Body of pancreas (tissue), 4 donors: ENCODE results near the gene ADAMTS16. TPM values are rescaled to one million over a fixed set of nuclear protein-coding genes. Genes with fewer than 3 reads are reported as not detected.

Experiments used
- ATAC-seq: fragments of 150-250 bp; one replicate; pipeline ENCODE4 v1.9.1; 2016
- DNase-seq, 4 donors: peaks; one replicate each; pipeline ENCODE4 v3.0.0-alpha.2; 2019
- H3K27ac ChIP-seq, 4 donors: fragments of 200-600 bp; sonication (generic); 1 replicate in 3 of 4; 2 replicates in 1 of 4; pipeline versions ENCODE4 v1.5.1 to v1.6.1; 2016 to 2019; ENCODE audit warnings: mild to moderate bottlenecking in 1 of 4, mixed read lengths in 1 of 4, moderate library complexity in 1 of 4
- H3K27me3 ChIP-seq, 2 donors: fragments of 200-600 bp; sonication (generic); one replicate each; pipeline ENCODE4 v1.6.0; 2016; ENCODE audit warnings: mild to moderate bottlenecking in 1 of 2
- H3K36me3 ChIP-seq, 2 donors: fragments of 200-600 bp; sonication (generic); replicated peaks in 1 of 2; 2 replicates each; pipeline ENCODE4 v1.5.1; 2016; ENCODE audit warnings: low read depth in 2 of 2; ENCODE audit not compliant: insufficient read depth in 1 of 2
- H3K4me1 ChIP-seq: fragments of 200-600 bp; sonication (generic); one replicate; pipeline ENCODE4 v1.6.0; 2016
- H3K4me3 ChIP-seq, 2 donors: fragments of 200-600 bp; sonication (generic); 1 replicate in 1 of 2; 2 replicates in 1 of 2; pipeline ENCODE4 v1.5.1; 2016 to 2019
- H3K9me3 ChIP-seq, 3 donors: fragments of 200-600 bp; sonication (generic); 1 replicate in 2 of 3; 2 replicates in 1 of 3; pipeline ENCODE4 v1.5.1; 2016
- POLR2A ChIP-seq, 3 donors: fragments of 450-650 bp; IDR thresholded peaks; one replicate each; pipeline ENCODE4 v1.6.1; 2016; ENCODE audit warnings: antibody characterized with exemption in 3 of 3, mild to moderate bottlenecking in 2 of 3
- WGBS, 2 donors: methylation state at CpG; one replicate each; pipeline ENCODE4 v1.1.5; 2017; 5-methylcytosine and 5-hydroxymethylcytosine counted together
- intact Hi-C: fragments of 100-400 bp; cut with DNase I; formaldehyde crosslinking; loops from one replicate; pipeline ENCODE4 v1.15.1; 2023
- total RNA-seq, 2 donors: library from RNA; depleted of rRNA; stranded (reverse); fragments of >200 nt; gene quantifications; one replicate each; pipeline ENCODE4 v1.1.0, GENCODE V29; 2016
- TF ChIP-seq, protein P1 (sequence below), 7 experiments: fragments of 450-650 bp in 4 of 7; fragments of 200-600 bp in 3 of 7; sonication (generic) in 3 of 7; IDR thresholded peaks; one replicate each; pipeline ENCODE4 v1.5.1; 2016 to 2019; ENCODE audit warnings: antibody characterized with exemption in 7 of 7

Gene ADAMTS16
- total RNA-seq, 2 donors from 2014 or later: 1.8 to 5.6 TPM

DNA sequence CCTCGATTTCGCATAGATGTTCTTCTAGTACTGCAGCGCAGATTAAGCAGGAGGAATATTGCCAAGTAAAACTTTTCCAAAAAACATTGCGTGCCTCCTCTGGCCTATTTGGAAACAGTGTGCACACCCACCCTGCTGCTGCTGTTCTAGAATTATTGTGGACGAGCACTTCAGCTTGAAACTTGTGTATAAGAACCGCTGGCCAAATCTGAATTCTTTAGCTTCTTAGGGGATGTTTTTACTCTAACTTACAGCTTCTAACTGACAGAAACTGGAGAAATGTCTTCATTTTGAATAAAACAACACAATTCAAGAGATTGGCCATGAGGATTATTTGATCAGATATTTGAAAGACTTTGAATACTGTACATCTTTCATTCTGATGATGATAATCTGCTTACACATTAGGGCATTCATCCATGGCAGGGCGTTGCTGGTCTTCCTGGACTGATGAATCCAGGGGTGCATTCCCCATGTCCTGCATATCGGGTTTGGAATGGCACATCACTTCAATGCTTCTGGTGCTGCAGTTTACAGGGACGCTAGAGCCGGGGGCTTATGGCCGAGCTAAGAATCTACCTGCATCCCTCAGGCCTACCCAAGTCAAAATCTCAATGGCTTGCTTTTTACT is 6.5 kb downstream of the ADAMTS16 start:
- no peak overlapping the region for H3K27ac ChIP-seq
- TF ChIP-seq, protein P1, sequence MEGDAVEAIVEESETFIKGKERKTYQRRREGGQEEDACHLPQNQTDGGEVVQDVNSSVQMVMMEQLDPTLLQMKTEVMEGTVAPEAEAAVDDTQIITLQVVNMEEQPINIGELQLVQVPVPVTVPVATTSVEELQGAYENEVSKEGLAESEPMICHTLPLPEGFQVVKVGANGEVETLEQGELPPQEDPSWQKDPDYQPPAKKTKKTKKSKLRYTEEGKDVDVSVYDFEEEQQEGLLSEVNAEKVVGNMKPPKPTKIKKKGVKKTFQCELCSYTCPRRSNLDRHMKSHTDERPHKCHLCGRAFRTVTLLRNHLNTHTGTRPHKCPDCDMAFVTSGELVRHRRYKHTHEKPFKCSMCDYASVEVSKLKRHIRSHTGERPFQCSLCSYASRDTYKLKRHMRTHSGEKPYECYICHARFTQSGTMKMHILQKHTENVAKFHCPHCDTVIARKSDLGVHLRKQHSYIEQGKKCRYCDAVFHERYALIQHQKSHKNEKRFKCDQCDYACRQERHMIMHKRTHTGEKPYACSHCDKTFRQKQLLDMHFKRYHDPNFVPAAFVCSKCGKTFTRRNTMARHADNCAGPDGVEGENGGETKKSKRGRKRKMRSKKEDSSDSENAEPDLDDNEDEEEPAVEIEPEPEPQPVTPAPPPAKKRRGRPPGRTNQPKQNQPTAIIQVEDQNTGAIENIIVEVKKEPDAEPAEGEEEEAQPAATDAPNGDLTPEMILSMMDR (IDR thresholded peaks at IDR 0.05): no peak
- TF ChIP-seq POLR2A (IDR thresholded peaks at IDR 0.05): no peak
- DNase-seq: no peak
- WGBS, 2 donors: 59 to 63% methylated on average over 11 of the region's 11 CpGs
- H3K4me3 ChIP-seq: no peak overlapping the region
- ATAC-seq: no peak
- H3K4me1 ChIP-seq: peaks cover under 1% of the 10 kb centered on the region
- no peaks in the 10 kb centered on the region for H3K27me3 ChIP-seq
- no peaks in the 10 kb centered on the region for H3K9me3 ChIP-seq
- intact Hi-C loops: no loop called here
- H3K36me3 ChIP-seq: no peaks in the 10 kb centered on the region

DNA sequence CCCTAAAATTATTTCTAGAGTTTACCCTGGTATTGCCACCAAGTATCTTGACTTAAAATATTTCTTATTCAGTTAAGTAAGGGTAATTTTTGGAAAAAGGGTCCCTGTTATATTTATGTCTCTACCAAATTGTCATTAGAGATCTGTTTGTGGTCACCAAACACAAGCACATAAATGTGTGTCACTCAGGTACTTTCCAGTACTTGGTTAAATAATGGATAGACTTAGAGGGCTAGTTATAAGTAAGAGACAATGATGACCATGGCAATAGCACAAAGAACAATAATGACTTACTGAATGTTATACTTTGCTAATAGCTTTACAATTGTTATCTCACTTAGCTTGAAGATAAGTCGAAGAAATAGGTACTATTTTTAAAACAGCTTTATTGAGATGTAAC is 9.0 kb downstream of the ADAMTS16 start:
- intact Hi-C loops: no loop called here
- DNase-seq: no peak
- WGBS, 2 donors: 38 to 41% methylated on average over 1 of the region's 1 CpG
- ATAC-seq: no peak
- Histone ChIP-seq H3K27ac (no peak overlapping the region), H3K27me3 (no peaks in the 10 kb centered on the region), H3K4me3 (no peak overlapping the region), H3K36me3 (no peaks in the 10 kb centered on the region), H3K9me3 (no peaks in the 10 kb centered on the region), H3K4me1 (no peaks in the 10 kb centered on the region)
- TF ChIP-seq, protein P1 (IDR thresholded peaks at IDR 0.05): no peak
- TF ChIP-seq POLR2A (IDR thresholded peaks at IDR 0.05): no peak

DNA sequence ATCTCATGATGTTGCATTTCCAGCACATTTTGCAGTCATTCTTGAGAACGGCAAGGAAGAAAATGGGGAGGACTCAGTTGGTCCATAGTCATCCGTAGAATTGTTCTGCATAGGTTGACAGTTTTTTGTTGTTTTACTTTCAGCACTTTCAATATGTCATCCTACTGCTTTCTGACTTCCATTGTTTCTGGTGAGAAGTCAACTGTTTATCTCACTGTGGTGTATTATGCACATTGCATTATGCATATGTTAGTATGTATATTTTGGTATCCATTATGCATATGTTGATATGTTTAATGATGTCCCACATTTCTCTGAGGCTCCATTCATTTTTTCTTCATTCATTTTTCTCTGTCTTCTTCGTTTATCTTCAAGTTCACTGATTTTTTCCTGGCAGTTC is 10.5 kb downstream of the ADAMTS16 start:
- no peak overlapping the region for H3K27ac ChIP-seq
- intact Hi-C loops: no loop called here
- WGBS, 2 donors: 72 to 75% methylated on average over 3 of the region's 3 CpGs
- DNase-seq (no peak), ATAC-seq (no peak)
- H3K27me3 ChIP-seq: no peaks in the 10 kb centered on the region
- H3K4me3 ChIP-seq: no peak overlapping the region
- no peaks in the 10 kb centered on the region for H3K9me3 ChIP-seq
- no peak for TF ChIP-seq POLR2A (IDR thresholded peaks at IDR 0.05)
- TF ChIP-seq, protein P1 (IDR thresholded peaks at IDR 0.05): no peak
- H3K4me1 ChIP-seq: no peaks in the 10 kb centered on the region
- H3K36me3 ChIP-seq: no peaks in the 10 kb centered on the region

DNA sequence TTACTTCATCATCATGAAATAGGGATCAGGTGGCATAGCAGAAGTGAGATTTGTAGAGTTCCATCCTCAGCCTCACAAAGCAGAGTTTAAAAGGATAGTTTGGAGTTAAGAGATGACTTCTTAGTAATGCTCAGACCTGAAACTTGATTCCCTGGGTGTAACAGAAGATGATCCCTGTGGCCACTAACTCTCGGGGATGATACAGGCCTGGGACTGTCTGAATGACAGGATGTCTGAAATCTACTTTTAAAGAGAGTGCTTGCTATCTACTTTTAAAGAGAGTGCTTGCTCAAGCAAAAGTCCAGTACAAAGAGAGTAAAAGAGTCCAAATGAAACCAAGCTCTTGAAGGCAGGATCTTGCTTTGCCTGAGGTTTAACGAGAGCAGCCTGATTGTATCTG is 14.6 kb downstream of the ADAMTS16 start:
- no peaks in the 10 kb centered on the region for H3K9me3 ChIP-seq
- no peak overlapping the region for H3K27ac ChIP-seq
- H3K27me3 ChIP-seq: no peaks in the 10 kb centered on the region
- intact Hi-C loops: no loop called here
- WGBS, 2 donors: 62 to 65% methylated on average over 2 of the region's 2 CpGs
- DNase-seq (no peak), ATAC-seq (no peak)
- TF ChIP-seq, protein P1 (IDR thresholded peaks at IDR 0.05): no peak
- TF ChIP-seq POLR2A (IDR thresholded peaks at IDR 0.05): no peak
- H3K4me3 ChIP-seq: no peak overlapping the region
- H3K4me1 ChIP-seq: peaks cover 7% of the 10 kb centered on the region
- no peaks in the 10 kb centered on the region for H3K36me3 ChIP-seq

DNA sequence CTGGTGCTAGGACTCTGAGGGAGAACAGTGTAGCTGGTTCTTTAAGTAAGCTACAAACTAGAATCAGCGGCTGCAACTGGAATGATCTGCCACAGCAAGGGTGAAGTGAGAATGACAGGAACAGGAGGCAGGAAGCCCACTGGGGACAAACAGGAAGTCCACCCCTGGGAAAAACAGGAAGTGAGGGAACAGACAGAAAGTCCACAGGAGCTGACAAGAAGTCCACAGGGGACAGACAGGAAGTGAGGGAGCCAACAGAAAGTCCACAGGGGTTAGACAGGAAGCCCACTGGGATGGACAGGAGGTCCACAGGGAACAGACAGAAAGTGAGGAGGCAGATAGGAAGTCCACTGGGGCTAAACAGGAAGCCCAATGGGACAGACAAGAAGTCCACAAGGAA is 15.5 kb downstream of the ADAMTS16 start:
- Histone ChIP-seq H3K4me3 (no peak overlapping the region), H3K4me1 (peaks cover 9% of the 10 kb centered on the region), H3K36me3 (no peaks in the 10 kb centered on the region), H3K9me3 (no peaks in the 10 kb centered on the region), H3K27ac (no peak overlapping the region), H3K27me3 (no peaks in the 10 kb centered on the region)
- intact Hi-C loops: no loop called here
- DNase-seq: no peak
- ATAC-seq: no peak
- WGBS, 2 donors: 64 to 89% methylated on average over 1 of the region's 1 CpG
- TF ChIP-seq, protein P1 (IDR thresholded peaks at IDR 0.05): no peak
- no peak for TF ChIP-seq POLR2A (IDR thresholded peaks at IDR 0.05)
